NCI-H524 treated with DMSO at 0.1 percent for 48 hours (cell line): ENCODE measurements around the gene ZNF487.
"Not testable (repeated sequence)": the region's sequence is repeated elsewhere in the genome, so short reads cannot be mapped to it uniquely, and the experiment has no call there.

Experiments
- DNase-seq: peaks from one replicate; lab custom pipeline; 2025; lab: John Stamatoyannopoulos, UW

The ZNF487 gene

GRCh38 chr10:43436291-43437140, at the start of gene ZNF487:
TSS of gene ZNF487 (plus strand) at chr10:43437111. CDS start at chr10:43475814, 38,703 bp downstream.
- no peak for DNase-seq

- DNase-seq = no peak
Observed at GRCh38 chr10:43387678-43388032, 49.3 kb upstream of the ZNF487 start.

- DNase-seq = no peak
Observed at GRCh38 chr10:43389867-43390266, 47.0 kb upstream of the ZNF487 start.

DNA sequence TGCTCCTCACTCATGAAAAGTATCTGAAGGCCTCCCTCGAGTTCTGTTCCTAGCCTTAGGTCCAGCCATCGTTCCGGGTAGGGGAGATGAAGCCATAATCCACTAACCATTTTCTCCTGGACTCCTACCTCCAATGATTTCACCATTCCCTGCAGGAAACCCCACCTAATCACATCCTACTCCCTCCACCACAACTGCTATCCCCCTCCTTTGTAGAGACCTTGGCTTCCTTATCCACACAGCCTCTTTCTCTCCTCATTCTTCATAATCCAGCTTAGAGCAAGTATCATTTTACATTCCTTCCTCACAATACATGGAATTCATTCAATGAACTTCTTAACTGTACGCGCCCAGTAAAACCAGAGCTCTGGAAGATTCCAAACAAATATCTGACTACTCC, 46.6 kb upstream of the ZNF487 start:
- no peak for DNase-seq

GRCh38 chr10:43390759-43391158, 46.2 kb upstream of the ZNF487 start:
- no peak for DNase-seq

DNA sequence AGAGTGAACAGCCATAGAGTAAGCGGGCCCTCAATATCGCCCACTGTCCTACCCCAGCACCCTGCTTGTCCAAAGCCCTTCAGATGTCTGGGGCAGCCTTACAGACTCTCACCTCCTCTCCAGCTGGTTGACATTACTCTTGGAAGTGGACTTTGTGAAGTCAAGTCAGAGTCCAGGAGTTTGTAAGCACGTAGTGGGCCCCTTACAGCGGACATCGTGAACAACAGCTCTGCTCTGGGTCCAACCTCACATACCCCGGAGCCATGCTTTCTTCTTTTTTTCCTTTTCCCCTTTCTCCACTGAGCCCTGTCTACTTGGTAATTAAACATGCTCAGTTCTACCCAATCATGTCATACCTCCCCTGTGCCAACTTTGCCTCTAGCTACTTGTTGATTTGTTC, 45.4 kb upstream of the ZNF487 start:
- no peak for DNase-seq

GRCh38 chr10:43392748-43393147, 44.2 kb upstream of the ZNF487 start:
- DNase-seq = no peak

GRCh38 chr10:43393186-43393585, 43.7 kb upstream of the ZNF487 start:
- not testable (repeated sequence) for DNase-seq

GRCh38 chr10:43393606-43394360, 43.1 kb upstream of the ZNF487 start:
- DNase-seq = no peak

DNA sequence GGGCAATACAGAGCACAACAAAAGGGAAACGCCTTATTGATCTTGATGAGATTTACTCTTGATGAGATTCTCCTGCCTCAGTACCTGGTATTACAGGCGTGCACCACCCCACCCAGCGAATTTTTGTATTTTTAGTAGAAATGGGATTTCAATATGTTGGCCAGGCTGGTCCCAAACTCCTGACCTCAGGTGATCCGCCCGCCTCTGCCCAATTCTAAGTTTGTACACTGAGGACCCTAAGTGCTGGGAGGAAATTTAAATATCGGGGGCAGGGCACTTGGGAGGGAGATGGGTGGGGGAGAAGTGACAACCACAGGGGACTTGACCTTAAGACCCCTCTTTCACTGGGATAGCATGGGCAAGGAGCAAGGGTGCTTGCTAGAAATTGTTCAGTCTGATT, 42.0 kb upstream of the ZNF487 start:
- no peak for DNase-seq

DNA sequence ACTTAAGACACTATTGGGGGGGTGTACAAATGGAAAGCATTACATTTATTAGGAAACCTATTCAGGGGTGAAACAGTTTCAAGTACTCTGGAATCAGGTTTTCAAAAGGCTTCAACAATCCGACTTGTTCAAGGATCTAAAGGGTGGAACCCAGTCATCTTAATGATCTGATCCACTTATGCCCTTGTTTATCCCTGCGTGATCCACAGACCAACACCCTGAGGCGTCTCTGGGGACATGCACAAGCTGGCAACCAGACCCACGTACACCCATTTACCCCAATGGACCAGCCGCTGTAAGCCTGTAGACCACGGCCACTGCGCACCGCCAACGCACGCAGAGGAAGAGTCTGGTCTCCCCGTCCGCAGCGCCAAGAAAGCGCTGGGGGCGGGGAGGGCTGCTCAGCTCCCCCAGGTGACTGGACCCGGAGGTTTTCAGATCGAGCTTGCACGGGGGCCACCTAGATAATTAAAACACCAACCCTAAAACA, 41.3 kb upstream of the ZNF487 start:
- DNase-seq = no peak

GRCh38 chr10:43396061-43396927, 40.6 kb upstream of the ZNF487 start:
- no peak for DNase-seq

- DNase-seq = no peak
Observed at GRCh38 chr10:43396928-43397624, 39.8 kb upstream of the ZNF487 start.

DNA sequence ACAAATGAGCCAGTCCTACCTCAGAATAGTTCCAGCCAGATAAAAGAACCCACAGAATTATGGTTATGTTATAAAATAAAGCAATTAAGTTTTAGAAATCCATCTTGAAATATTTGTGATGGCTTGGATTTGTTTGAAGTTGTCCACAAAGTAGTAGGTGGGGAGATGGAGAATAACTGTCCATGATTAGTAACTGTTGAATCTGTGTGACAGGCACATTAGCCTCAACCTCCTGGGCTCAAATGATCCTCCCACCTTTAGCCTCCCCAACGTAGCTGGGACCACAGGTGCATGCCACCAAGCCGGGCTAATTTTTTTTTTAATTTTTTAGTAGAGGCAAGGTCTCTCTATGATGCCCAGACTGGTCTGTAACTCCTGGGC, 38.0 kb upstream of the ZNF487 start:
- no peak for DNase-seq

DNA sequence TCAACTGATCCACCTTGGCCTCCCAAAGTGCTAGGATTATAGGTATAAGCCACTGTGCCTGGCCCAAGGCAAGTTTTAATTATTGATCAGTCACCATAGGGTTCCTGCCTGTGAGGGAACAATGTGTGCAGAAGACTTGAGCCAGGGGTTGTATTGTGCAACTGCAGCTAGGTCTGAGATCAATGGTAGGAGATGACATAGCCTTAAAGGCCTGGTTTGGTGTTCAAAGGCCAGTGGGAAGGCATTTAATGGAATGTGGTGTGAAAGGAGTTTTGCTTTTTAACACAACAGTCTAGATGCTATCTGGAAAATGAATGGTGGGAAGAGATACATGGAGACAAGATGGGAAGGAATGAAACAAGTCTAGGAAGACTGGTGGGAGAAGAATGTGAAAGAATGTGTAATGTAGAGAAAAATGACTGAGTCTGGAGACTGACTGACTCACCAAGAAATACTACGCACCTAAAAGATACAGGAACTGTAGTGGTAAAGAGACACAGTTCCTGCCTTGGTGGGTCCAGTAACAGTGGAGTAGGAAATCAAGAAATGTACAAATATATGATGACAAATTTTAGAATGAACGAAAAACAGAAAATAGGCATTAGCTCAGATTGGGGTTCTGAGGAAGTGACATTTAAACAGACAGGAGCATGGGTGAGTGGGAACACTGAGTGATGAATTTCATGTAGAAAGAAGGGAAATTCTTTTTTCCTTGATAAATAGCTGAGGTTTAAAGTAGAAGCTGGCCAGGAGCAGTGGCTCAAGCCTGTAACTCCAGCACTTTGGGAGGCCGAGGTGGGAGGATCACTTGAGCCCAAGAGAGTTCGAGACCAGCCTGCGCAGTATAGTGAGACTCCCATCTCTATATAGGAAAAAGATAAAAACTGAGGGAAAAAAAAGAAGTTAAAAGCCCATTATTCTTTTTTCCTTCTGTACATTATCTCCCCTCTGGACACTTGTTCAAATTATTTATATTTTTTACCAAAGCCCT, 37.3 kb upstream of the ZNF487 start:
- no peak for DNase-seq

DNA sequence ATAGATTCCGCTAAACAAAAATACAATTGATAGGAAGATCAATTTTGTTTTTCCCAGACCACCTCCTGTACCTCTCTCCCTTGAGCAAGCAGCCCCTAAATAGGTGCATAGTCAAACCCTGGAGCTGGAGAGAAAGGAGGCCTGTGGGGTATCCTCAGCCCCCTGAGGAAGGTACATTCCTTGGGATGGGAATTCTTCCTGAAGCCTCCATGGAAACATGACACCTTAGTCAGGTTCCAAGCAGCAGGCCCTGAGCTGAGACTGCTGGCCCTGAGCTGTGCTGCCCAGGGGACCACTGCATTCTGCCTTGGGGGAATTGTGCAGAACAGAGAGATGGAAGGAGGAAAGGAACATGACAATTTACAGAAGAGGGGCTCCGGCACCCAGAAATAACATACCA, 35.3 kb upstream of the ZNF487 start:
- DNase-seq = no peak

DNA sequence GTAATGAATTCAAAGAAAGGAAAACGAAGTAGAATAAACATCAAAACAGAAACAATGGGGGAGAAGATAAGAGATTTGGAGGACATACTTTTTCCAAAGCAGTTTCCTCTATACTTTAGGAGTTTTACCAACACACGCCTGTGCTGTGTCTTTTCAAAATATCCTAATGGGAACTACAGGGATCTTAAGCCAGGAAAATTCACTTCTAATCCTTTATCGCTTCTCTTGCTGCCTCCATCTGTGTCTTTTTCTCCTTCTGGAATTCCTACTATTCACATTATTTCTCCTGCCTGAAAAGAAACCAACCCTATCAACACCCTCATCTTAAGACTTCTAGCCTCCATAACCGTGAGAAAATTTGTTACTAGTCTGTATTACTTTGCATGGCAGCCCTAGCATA, 34.7 kb upstream of the ZNF487 start:
- no peak for DNase-seq

DNA sequence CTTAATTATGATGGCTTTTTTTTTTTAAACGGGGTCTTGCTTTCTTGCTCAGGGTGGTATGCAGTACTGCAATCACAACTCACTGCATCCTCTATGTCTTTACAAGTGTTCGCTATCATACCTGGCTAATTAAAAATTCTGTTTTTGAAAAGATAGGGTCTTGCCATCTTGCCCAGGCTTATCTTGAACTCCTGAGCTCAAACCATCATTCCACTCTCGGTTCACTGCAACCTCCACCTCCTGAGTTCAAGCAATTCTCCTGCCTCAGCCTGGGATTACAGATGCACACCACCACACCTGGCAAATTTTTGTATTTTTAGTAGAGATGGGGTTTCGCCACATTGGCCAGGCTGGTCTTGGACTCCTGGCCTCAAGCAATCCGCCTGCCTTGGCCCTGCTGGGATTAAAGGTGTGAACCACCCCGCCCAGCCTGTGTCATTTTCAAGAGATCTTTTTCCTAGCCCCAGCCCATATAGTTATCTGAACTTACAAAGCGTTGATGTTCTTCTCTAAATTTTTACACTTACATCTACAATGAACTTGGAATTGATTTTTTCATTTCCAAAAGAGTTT, 33.9 kb upstream of the ZNF487 start:
- no peak for DNase-seq

DNA sequence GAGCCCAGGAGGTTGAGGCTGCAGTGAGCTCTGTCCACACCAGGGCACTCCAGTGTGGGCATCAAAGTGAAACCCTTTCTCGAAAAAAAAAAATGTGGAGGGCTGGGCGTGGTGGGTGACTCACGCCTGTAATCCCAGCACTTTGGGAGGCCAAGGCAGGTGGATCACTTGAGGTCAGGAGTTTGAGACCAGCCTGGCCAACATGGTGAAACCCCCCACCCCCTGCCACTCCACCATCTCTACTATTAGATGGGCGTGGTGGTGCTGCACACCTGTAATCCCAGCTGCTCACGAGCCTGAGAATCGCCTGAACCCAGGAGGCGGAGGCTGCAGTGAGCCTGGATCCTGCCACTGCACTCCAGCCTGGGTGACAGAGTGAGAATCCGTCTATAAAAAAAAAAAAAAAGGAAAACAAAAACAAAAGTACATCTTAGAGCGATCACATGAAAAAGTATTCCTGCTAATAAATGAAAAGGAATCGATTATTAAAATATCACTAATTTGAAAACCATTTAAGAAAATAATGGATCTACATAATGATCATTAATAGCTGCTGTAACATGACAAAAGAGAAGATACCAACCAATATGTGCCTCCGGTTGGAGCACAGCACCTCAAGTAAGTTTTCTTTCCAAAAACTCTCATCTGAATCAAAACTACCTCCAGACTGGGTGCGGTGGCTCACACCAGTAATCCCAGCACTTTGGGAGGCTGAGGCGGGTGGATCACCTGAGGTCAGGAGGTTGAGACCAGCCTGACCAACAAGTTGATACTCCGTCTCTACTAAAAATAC, 32.8 kb upstream of the ZNF487 start:
- no peak for DNase-seq
